SK-N-DZ (cell line): ENCODE measurements around the gene CGN.

Experiments
- DNase-seq: peaks from one replicate; pipeline ENCODE4 v3.0.0-alpha.2; 2015; ENCODE audit warnings: low spot score

Gene CGN

DNA sequence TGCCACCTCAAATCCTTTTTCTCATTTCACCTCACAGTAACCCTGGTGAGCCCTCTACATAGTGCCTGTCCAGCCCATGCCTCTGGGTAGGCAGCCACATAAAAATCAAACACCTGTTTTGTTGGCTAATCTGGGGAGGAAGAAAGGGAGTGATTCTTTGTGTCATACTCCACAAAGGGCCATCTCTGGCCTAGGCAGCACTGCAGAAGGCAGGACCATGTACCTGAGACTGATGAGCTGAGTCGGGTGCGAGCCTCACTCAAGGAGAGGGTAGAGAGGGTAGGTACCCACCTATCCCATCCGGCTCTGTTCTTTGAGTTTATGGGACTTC, 36.7 kb downstream of the CGN start:
- DNase-seq = no peak

DNA sequence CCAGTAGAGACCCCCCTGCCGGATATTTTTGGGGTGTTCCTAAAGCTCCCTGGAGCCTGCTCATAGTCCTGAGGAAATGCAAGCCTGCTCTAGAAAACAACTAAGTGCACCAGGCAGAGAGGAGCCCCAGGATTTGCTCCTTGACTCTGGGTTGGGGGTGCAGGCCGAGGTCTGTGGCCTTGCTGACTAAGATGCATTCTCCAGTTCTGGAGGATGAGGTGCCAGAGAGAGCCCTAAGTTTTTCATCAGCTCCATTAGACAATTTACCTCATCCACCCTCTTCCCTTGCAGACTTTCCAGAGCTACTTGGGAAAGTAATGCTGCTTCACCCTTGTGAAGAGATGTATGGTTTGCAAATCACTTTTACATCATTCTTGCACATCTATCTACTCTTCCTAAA, 38.0 kb downstream of the CGN start:
- DNase-seq = no peak

DNA sequence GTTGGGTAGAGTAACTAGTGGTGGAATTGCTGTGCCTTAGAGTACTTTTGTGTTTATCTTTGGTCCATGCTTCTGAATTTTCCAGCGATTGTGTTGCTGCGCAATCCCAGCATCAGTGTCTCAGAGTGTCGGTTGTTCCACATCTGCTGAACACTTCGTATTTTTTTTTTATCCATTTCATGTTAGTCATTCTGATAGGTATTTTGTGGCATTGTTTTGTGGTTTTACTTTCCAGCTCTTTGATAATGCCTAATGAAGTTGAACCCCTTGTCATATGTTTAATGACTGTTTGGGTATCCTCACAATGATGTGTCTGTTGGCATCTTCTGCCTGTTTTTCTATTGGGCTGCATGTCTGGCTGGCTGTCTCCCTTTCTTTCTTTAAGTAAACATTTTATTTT, 42.5 kb downstream of the CGN start:
- DNase-seq = no peak

DNA sequence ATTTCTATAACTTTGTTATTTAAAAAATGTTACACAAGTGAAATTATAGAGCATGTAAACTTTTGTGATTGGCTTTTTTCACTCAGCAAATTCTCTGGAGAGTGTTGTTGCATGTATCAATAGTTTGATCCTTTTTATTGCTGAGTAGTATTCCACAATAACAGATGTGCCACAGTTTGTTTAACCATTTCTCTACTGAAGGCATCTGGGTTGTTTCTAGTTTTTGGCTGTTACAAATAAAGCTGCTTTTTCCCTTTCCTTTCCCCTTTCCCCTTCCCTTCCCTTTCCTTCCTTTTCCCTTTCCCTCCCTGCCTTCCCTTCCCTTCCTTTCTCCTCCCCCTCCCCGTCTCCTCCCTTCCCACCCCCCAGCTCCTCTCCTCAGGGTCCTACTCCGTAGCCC, 44.9 kb downstream of the CGN start:
- no peak for DNase-seq

DNA sequence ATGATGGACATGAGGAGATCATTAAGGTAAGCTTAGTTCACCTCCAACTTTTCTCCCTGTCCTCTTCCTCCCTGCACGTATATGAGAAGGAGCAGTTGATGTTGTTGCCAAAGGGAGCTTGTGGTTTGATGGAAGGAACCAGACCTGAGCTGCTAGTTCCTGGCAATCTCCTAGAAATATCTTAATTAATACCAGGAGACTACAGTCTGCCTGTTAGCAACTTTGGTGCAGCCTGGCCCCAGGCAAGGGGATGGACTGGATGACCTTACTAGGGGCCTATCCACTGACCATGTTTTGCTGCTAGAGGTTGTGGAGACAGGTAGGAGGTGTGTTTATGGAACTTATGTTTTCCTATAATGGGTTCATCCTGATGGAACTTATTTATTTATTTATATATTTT, 51.5 kb downstream of the CGN start:
- DNase-seq = no peak

DNA sequence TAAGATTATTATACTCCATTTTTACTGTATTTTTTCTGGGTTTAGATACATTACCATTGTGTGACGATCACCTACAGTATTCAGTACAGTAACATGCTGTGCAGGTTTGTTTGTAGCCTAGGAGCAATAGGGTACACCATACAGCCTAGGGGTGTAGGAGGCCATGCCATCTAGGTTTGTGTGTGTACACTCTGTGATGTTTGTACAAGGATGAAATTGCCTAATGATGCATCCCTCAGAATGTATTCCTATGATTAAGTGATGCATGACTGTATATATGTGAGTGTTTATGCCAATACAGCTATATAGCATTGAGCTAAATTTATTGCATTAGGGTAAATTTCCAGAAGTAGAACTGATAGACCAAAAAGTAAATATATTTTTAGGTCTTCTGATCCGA, 52.2 kb downstream of the CGN start:
- no peak for DNase-seq

DNA sequence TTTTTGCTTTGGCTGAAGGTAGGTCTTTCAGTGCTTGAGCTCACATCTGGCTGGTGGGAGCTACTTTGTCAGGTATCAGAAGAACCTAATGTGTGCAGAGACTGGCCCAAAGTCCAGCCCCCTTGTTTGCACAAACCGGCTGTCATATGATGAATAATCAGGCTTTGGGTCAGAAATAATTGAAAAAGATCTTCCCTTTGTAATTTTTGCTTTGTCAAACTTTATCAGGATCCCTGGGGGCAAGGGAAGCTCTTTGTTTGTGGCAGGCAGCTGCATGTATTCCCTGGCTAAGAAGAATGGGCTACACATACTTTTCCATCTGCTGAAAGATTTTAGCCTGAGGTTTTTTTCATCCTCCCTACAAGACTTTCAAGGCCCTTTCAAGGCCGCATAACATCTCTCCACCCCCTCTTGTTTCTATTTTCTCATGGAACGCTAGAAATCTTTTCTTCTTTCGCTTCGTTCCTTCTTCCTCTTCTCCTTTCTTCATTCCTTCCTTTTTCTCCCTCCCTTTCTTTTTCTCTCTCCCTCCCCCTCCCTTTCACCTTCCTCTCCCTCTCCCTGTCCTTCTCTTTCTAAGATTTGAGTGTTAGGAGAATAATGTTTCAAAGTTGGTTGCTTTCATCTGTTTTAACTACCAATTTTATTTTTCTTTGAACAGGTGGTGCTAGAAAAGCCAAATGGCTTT, 54.5 kb downstream of the CGN start:
- no peak for DNase-seq

DNA sequence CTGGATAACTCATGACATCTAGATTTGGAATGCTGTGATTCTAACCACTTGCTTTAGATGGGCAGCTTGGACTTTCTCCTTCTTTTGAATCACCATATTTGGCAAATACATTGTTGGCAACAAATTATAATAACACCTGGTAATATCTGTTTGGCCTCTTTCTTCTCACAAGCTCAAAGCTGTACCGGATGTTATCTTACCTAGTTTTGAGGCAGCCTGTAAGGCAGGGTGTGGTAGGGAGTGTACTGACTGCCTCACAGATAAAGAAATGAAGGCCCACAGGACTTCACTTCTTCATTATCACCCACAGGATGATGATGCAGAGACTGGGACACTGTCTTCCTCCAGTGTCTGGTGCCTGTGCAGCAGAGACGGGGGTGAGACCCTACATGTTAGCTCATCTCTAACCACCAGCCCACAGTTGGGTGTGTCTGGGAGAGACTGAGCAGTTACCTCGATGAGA, 57.5 kb downstream of the CGN start:
- no peak for DNase-seq

DNA sequence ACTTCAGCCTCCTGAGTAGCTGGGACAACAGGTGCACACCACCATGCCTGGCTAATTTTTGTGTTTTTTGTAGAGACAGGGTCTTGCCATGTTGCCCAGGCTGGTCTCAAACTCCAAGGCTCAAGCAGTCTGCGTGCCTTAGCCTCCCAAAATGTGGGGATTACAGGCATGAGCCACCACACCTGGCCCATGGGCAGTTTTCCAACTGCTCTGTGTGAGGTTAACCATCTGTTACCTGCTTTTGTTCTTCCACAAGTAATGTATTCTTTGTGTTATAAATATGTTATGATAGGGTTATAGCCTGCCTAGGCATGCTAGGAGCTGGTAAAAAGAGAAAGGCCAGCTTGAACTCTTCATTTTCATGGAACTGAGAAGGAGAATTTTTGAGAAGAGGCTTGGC, 59.6 kb downstream of the CGN start:
- no peak for DNase-seq

DNA sequence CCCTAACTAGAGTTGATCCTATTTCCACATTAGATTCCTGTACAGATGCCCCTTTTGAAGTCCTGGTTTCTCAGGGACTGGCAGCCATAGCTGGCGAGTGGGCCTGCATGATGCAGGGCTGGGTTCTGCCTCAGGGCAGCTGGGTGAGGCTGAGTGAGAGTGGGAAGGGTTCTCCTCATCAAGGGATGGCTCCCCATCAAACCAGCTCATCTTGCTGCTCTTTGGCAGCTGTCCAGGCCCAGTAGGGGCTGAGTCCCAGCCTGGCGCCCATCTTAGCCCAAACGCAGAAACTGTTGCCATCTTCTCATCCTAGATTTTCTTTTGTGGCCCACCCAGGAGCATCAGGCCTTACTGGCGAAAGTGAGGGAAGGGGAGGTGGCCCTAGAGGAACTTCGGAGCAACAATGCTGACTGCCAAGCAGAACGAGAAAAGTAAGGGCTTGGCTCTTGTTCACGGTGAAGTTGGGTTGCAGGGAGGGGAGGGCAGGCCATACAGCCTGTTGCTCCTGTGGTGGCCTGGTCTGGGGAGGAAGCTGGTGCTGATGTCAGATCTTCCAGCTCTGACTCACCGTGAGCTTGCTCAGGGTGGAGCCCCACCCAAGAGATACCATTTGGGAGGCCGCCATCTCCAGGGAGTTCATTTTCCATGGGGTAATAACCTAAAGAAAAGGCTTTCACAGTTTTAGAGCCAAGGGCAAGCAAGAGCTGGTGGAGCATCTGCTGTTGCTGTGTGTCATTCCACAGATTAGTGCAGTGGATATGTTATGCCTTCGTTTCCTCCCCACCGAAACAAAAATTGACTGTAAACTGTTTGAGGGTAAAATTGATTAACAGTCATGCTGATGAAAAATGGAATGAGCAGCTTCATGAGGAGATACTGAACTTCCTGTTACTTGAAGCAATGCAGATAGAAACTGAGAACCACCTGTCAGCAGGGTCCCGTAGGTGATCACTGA, 63.7 kb downstream of the CGN start:
- no peak for DNase-seq

DNA sequence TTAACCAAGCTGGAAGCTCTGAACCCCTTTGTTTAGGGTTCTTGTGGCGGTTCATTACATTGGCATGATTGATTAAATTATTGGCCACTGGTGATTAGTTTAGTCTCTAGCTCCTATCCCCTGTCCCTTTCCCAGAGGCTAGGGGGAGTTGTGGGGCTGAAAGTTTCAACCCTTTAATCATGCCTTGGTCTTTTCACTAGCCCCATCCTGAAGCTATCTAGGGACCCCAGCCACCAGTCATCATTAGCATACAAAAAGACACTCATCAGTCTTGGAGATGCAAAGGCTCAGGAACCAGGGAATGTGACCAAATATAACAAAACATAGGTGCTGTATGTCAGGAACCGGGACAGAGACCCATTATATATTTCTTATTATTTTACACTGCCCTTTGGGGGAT, 66.0 kb downstream of the CGN start:
- DNase-seq = no peak

DNA sequence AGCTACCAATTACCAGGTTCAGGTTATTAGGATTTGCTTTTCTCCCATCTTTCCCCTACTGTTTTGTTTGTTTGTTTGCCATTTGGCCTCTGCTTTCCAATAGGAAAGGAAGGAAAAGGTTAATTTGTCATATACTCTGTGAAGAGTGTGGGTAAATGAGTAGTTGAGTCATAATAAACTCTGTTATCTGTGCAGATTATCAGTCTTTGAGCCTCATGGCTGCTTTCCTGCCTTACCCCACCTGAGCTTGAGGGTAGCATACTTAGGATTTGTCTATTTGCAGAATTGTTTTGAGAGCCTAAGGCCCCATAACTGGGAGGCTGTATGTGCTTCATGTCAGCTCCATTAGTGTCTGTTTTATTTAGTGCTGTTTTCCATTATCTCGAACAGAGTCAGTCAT, 67.8 kb downstream of the CGN start:
- no peak for DNase-seq

DNA sequence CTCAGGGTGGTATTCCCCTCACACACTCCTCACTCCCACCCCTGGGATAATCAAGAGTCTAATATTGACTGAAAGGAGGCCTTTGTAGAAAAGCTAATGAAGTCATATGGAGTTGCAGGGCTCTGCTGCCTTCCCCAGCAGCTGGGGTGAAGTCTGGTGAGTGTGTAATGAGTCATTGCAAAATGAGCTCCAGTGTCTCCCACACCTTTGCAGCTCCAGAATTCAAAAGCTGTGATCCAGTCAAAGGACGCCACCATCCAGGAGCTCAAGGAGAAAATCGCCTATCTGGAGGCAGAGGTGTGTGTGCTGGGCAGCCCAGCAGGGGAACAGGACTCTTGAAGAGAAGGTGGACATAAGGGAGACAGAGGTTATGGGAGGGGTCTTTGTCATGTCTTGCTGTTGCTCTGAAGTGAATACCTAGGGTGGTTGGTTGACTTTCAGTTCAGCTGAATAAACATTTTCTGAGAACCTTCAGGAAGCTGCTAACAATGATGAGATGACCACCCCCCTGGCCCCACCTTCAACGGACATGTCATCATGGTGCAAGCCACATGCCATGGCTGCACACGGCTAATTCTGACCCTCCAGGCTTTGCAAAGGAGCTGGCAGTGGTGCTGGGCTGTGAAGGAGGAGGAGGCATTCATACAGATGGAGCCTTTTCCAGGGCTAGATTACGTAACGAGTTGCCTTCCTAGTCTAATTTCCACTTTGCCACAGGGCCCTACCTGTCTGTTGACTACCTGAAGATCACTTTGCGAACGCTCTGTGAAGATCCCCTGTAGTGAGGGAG, 68.4 kb downstream of the CGN start:
- no peak for DNase-seq

DNA sequence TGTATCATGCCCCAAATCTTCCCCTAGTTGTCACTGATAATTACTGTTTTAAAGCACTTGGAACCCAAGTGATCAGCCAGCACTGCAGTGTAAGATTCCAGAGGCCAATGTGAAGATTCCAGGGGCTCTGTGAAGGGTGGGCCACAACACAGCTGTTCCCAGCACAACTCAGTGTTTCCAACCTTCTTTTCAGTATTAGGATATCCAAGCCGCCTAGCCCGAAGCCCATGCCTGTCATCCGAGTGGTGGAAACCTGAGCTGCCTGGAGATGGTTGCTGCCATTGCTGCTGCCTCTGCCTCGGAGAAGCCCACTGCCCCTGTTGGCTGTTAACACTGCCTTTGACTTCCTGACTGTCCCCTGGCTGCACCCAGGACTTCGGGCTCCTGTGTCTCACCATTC, 70.3 kb downstream of the CGN start:
- no peak for DNase-seq

DNA sequence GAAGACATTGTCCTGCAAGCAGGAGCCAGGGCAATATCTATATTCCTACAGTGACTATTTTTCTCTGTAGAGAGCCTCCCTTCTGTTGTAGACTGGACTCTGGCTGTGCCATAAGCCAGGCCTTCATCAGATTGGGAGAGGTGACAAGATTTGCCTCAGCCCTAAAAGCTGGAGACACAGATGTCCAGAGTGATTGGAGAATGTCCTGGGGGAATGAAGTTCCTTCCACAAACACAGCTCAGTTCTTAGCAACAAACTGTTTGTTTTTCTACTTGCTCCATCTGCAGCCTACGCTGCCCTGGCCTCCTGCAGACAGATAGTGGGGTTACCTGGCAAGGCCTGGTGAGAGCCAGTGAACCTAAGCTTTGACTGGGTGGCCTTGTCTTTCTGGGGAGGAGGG, 70.7 kb downstream of the CGN start:
- no peak for DNase-seq

DNA sequence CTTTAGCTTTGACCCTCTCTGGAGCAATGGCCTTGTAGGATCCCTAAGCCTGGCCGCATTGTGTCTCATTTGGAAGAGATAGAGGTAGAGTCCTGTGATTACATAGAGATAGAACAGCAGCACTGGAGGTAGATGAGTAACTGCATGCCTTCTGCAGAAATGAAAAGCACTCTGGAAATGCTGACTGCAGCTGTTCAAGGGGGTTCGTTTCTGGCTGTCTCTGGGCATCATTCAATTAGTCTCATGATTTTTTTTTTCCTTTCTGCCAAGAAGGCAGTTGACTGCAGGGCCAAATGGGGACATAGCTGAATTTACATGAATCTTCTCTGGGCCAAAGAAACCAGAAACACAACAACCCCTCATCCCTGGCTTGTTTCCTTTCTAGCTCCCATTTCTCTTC, 72.6 kb downstream of the CGN start:
- DNase-seq = no peak

DNA sequence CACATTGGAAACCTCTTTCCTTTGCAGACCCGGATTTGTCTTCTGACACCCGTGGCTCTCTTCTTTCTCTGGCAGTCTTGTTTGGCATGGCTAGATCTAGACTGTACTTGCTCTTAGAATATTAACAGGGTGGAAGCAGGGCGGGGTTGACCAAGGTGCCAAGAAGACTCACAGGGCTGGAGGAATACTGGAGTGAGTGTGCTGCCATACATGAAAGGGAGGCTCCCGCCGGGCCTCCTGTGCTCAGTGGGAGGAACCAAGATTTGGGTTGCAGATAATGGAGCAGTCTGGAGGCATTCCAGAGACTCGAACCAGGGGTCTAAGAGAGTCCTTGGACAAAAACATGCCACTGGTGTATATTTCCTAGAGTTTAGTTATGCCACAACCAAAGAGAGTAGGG, 73.1 kb downstream of the CGN start:
- DNase-seq = no peak

DNA sequence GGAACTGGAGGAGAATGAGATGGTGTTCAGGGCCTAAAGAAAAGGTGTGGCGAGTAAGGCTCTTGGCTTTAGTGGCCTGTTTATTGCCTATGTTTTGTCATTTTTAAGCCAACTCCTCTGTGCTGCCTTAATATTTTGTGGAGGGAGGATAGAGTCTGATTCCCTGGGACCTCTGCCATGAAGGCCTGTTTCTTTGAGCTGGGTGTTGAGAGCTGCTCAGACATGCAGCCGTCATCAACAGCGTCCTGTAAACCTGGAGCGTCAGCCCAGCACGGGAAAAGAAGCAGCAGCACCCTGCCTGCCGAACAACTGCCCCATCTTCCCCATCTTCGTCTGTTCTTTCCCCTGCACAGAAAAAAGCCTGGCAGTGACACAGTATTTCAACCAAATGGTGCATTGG, 73.6 kb downstream of the CGN start:
- no peak for DNase-seq

DNA sequence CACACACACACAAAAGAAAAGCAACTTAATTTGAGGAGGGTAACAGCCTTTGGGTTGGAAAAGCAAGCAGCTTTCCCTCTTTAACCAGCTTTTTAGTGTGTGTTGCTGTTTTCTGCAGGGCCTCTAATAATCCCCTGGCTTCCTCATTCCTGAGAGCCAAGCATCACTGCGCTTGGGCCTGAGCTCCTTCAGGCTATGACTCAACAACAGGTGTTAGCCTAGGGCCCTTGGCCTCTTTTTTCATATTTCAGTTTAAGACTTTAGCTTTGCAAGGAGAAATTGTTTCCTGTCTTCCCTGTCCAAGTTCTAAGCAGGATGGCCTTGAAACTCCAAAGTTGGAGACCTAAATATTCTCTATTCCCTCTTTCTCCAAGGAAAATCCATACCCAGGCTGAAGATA, 74.4 kb downstream of the CGN start:
- DNase-seq = no peak
